ENCODE measurements around the gene SLC1A7.

DNA sequence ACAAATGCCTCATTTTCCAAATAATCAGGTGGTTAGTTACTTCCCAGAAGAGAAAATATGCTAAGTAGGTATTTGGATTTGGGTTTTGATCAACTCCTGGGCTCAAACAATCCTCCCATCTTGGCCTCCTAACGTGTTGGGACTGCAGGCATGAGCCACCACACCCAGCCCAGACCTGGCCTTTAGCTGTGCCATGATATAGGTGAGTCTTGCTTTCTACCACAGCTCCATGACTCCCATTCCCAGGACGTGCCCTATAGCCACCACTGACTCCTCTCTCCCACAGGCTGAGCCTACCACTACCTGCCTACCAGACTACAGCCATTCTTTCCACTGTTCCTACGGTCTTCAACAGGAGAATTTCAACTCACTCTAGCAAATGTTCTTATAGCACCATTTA lies 1.8 kb upstream of the SLC1A7 start:
- TF ChIP-seq, protein P1, sequence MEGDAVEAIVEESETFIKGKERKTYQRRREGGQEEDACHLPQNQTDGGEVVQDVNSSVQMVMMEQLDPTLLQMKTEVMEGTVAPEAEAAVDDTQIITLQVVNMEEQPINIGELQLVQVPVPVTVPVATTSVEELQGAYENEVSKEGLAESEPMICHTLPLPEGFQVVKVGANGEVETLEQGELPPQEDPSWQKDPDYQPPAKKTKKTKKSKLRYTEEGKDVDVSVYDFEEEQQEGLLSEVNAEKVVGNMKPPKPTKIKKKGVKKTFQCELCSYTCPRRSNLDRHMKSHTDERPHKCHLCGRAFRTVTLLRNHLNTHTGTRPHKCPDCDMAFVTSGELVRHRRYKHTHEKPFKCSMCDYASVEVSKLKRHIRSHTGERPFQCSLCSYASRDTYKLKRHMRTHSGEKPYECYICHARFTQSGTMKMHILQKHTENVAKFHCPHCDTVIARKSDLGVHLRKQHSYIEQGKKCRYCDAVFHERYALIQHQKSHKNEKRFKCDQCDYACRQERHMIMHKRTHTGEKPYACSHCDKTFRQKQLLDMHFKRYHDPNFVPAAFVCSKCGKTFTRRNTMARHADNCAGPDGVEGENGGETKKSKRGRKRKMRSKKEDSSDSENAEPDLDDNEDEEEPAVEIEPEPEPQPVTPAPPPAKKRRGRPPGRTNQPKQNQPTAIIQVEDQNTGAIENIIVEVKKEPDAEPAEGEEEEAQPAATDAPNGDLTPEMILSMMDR (IDR thresholded peaks at IDR 0.05): no peak
- TF ChIP-seq POLR2A (IDR thresholded peaks at IDR 0.05): no peak

Data from testis (tissue), 2 donors.